NOMO-1 treated with dmso at 0.1 percent for 144 hours (cell line): Measurements from ENCODE around the gene ABCB4.

Experiments
- DNase-seq: peaks from one replicate; lab custom pipeline; 2025; ENCODE audit not compliant: unreplicated experiment; lab: John Stamatoyannopoulos, UW

The ABCB4 gene

DNA sequence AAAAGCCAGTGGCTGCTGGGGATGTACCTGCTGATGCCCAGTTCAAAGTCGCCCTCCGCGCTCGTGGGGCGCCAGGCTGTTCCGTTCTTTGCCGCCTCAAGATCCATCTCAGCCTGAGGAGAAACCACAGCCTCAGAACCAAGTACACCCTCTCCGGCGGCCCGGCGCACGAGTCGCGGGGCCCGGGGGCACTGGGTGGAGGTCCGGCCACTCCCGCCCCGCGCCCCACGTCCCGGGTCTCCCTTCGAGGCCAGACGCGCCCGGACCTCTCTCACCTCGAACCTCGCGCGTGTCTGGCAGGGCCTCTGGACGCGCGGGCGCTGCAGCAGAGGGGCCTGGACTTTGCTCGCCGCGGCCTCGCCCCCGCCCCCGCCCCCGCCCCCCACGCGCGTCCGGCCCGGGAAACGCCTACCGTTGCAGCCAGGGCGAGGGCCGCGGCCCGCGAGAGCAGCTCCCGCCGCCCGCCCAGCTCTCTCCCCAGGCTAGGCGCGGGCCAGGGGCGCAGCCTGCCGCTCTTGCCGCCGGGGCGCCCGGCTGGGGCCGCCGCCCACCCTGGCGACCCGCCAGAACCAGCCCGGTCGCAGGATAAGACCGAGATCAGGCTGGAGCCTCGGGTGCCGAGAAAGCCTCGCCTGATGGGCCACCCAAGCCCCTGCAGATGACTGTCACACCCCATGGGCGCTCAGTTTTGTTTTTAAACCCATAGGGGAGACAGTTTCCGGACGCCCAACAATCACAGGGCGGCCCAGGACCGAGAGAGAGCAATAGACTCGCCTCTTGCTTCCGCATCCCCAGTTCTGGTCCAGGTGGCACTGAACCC is at the start of gene ABCB4:
Gene ABCB4, minus strand, starts transcription at position 322 of the 820 bp plus-strand sequence. Its CDS starts 215 bp downstream, at position 107.
- DNase-seq: no peak

DNA sequence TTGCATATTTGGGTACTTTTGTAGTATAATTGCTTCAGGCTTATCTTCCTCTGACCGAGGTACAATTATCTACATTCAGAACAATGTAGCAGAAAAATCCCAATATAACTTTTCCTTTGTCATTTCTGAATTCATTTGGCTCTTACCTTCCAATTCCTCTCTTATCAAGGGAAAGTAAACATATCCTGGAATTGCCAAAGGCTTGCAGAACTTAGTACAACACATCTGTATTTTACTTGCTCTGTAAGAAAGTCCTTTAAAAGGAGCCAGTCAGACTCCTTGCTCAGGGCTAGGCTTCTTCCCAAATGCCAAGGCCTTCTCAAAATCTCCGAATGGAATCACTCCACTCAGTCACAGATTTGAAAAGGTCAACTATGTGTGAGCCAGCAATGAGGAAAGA is 43.3 kb upstream of the ABCB4 start:
- DNase-seq: no peak

DNA sequence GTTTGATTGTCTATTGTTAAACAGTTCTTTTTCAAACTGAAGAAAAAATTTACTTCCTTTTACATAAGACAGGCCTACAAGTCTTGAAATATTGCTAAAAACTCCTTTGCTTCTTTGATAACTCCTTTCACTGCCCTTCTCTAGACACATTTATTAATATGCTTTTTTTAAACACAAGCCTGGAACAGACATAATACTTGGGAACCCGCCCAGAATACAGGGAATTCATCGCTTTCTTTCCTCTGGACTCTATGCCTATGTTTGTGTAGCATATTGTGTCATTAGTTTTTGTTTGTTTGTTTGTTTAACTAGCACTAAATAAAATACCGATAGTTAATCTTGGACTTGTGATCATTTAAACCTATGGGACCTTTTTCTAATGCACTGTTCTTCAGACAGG is 42.4 kb upstream of the ABCB4 start:
- DNase-seq: no peak

DNA sequence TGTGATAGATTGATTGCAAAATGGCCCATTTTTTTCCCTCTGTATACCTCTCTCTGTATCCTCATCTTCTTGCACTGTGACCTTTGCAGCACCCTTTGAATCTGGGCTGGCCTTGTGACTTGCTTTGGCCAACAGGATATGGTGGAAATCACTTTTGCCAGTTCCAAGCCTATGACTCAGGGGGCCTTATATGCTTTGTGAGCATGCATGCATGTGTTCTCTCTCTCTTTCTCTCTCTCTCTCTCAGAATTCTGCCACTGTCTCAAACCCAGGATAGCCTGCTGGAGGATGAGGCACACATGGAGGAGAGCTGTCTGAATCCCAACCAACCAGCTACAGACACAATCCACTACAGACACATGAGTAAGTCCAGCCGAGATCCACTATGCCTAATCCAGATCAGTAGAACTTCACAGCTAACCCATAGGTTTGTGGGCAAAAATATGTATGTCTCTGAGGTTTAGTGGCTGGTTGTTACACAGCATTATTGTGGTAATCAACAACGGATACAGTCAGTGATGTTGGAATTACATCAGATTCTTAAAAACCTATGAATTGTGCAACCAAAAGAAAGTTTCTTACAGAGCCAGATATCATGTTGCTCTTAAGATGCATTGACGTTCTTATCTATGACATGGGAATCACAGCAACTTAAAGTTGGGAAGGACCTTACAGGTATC is 41.8 kb upstream of the ABCB4 start:
- no peak for DNase-seq

DNA sequence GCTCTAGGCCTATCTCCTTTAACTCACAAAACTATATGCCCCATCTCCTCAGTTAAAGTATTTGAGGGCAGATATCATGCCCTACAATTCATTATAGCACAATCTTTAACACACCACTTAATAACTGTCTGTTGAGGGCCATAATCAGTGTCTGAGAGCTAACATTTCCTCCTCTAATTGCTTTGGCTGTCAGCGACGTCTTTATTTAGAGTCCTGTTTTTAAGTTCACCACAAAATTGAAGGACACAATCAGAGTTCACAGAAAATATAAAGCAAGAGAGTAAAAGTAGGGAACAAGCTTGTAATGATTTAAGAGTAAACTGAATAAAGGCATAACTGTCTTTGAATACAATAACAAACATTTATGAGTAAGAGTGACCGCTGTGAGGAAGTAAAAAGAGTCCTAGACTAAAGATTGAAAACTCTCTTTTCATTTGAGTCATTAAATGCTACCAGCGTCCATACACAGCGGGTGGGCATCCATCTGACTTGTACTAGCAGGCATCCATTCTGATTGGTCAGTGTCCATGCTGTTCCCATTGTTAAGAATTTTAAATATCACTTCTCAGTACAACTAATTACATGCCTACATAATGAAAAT is 38.4 kb upstream of the ABCB4 start:
- no peak for DNase-seq

DNA sequence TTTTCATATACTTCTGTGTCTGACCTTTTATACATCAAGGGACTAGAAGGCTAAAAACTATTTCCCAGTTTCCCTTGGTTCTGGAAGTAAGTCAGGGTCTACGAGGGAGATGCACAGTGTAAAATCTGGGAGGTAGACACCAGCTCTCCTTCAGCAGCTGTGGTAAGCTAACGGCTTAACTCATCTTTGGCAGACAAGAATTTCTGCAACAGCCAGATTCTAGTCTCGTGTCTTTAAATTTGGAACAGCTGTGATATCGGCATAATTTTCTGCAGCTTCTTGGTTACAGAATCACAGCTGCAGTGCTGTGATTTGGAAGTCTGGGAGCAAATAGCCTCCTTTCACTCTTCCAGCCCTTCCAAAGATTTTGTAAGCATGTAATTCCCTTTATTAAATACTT is 37.4 kb upstream of the ABCB4 start:
- no peak for DNase-seq

DNA sequence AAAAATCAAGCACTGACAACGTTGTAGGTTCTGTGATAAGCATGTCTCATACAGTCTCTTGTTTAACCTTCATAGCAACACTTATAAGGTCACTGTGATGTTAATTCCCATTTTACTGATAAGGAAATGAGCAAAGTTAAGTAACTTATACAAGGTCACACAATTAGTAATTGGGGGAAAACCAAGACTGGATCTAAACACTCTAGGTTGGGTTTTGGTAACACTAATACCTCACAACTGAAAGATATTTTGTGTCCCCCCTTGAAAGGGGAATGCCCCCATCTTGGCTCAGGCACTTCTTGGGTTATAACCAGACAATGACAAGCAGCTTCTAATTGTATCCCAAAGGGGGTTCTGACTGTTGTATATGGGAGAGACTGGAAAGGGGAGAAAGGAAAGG is 36.0 kb upstream of the ABCB4 start:
- no peak for DNase-seq

DNA sequence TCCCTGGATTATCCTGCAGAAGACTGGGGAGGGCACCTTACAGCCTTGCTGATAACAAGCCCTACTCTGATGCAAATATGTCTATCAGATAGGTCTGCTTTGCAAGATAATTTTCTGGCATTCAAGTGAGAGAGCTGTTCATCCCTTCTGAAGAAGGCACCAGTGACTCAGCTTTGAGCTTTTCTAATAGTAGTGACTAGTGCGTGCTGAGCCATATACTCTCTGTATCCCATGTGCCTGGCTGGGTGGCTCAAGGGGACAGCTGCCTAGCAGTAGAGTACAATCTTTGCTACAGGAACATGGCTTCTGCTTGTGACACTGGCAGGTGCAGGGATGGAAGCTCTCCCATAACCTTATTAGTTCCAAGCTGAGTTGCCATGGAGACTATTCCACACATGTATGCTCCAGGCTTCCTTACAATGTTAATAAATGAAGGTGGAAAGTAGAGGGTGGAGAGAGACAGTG is 35.0 kb upstream of the ABCB4 start:
- DNase-seq: no peak

DNA sequence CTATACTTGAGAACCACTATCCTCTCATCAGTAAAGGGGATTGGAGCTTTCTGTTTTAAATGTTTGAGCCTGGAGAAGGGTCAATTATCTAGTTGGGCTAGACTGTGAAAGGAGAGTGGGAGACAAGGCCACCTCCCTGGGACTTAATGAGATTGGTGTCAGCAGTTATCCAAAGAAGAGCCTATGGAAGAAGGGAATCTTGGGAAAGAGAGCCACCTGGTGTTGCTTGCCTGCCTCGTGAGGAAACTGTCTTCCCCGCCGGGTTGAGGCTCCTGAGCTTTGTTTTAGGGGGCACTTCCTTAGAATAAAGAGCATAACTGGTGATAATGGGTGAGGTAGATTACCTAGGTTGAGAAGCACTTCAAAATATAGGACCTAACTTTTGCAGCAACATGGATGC is 32.0 kb upstream of the ABCB4 start:
- DNase-seq: no peak

DNA sequence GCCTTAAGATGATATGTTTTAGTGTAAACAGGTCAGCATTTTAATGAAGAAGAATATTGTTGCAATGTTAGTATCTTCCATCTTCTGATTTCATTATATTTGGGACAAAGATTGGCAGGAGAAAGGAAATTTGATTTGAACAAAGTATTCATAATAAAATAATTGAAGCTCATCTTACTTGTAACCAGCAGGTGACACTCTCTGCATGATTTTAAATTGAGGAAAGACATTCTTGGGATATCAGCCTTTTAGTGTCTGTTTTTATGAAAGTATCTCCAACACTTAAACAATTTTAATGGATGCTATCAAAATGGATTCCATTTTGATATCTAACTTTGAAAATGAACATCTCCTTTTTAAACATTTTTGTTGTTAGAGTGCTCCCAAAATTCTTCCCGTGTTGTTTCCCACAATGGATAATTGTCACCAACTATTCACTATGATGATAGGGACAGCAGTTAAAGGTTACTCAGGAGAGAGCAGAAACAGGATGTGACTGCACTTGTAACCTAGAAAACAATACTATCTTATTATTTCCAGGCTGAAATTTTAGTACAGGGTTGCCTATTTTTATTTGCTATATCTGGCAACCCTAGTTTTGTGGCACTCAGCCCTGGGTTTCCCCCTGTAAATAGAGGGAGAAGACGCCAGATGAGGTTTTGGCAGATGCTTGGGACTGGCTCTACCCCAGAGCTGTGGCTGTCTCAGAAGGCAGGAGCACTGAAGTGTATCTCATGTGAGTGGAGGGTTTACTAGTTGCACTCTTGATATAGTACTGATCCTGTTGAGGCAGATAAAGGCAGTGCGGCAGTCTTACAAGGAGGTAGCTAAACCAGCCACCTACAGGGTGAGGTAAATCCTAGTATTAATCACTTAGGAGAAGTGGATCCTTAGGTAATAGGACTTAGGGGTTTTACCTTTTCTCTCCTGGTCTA is 31.0 kb upstream of the ABCB4 start:
- no peak for DNase-seq

DNA sequence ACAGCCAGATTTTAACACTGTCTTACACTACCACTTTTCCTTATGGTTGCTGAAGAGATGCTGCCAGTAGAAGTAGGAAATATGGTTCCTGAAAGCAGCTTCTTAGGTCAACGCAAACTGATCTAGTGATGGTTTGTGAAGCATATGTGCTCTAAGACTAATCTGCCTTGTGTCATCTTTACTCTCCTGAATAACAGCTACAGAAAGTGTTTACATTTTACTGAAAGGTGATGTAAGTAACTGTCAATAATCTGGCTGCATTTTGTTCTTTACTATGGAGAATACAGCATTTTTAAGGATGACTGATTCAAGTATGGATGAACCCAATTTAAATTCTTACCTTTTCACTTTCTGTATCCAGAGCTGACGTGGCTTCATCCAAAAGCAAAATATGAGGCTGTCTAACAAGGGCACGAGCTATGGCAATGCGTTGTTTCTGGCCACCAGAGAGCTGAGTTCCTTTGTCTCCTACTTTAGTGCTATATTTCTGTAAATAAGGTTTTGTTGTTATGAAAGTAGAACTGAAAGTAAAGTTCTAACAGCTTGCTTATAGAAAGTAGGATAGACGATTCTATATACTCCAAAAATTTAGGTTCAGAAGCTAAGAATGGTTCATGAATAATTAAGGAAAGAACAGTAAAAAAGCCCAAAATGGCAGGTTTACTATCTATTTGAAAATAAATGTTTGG is 30.2 kb upstream of the ABCB4 start:
- no peak for DNase-seq

DNA sequence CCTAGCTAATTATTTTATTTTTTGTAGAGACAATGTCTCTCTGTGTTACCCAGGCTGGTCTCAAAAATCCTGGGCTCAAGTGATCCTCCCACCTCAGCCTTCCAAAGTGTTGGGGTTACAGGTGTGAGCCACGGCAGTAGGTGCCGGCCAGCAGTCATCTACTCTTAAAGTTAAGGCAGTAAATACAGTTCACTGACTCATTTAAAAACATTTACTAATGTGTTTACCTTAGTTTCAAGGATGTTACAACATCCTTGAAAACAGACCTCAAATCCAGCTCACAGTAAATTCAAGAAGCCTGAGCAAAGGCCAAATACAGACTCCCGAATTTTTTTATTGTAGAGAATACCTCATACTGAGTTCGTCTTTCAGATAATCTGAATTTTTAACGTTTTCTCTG is 29.6 kb upstream of the ABCB4 start:
- DNase-seq: no peak

DNA sequence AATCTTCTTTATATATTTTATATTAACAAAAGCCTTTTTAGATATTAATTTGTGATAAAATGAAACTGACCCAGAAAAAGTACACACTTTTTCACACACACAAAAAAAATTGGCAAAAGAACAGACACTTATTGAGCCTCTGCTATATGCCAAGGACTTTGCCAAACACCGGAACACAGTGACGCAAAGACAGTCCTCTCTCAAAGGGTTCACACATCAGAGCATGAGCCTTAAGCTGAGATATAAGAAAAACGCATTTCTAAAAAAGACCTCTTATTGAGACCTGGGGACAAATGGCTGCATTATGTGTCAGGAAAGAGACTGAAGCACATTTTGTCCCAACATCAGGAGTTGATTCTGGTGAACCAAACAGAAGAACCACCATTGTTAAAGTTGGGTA is 24.0 kb upstream of the ABCB4 start:
- no peak for DNase-seq

DNA sequence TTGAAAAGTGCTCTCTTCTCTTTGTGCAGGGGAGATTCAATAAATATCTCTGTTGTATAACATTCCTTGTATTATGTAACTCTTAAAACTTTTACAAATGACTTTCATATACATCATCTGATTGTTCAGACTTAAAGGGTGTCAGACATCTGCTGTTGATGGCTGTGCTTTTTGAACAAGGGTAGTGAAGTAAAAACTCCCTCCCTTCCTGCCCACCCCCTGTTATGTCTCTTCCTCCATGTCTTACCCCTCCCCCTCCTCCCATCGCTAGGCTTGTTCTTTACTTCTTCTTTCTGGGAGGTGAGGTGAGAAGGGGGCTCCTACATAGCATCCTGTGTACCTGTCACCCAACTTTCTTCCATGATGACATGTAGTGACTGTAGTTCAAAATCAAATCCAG is 23.4 kb upstream of the ABCB4 start:
- no peak for DNase-seq

DNA sequence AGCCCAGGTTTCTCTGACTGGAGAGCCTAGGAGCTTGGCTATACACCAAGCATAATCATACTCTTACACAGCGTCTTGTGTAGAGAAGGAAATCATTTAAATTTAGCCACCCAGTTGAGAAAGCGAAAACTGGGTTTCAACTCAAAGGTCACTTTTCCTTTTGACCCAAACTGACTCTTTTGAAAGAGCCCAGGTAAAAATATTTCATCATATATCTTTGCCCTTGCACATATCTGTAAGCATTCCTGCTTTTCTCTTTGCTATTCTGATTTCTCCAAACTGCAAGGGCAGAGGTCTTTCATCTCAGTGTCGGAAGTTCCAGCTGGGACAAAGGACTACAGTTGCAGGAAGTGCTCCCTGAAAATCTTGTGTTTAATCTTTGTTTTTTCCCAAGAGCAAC is 22.0 kb upstream of the ABCB4 start:
- DNase-seq: no peak

DNA sequence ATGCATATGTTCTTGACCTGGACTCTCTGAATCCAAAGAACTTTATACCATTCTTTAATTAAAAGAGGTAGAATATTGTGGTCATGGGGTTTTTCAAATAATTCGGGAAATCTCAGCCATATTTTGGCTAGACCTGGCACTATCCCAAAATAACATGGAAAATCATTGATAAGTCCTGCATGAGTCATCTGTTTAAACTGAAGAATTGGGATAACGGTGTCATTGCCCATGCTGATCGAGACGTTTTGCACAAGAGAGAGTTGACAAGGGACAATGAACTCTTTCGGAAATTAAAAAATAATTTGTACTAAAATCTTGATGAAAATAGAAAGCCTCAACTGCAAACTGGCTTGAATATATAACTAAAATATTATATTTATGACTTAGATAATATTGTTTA is 19.9 kb upstream of the ABCB4 start:
- DNase-seq: no peak

DNA sequence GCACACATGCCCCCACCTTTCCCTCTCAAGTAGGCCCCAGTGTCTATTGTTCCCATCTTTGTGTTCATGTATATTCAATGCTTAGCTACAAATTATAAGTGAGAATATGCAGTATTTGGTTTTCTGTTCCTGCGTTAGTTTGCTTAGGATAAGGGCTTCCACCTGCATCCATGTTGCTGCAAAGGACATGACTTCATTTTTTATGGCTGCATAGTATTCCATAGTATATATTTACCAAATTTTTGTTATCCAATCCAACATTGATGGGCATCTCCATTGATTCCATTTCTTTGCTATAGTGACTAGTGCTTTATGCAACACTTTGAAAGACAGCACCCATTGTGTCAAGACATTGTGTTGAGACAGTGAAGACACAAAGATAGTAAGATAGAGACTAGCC is 19.0 kb upstream of the ABCB4 start:
- no peak for DNase-seq

DNA sequence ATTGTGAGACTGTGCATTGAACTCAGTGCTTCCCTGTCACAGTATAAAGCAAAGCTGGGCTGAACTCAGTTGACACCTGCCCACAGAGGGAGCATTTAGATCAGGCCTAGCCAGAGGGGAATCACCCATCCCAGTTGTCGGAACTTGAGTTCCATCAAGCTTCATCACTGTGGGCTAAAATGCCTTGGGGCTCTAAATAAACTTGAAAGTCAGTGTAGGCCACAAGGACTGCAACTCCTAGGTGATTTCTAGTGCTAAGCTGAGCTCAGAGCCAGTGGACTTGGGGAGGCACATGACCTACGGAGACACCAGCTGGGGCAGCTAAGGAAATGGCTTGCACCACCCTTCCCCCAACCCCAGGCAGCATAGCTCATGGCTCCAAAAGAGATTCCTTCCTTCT is 7.7 kb upstream of the ABCB4 start:
- no peak for DNase-seq

DNA sequence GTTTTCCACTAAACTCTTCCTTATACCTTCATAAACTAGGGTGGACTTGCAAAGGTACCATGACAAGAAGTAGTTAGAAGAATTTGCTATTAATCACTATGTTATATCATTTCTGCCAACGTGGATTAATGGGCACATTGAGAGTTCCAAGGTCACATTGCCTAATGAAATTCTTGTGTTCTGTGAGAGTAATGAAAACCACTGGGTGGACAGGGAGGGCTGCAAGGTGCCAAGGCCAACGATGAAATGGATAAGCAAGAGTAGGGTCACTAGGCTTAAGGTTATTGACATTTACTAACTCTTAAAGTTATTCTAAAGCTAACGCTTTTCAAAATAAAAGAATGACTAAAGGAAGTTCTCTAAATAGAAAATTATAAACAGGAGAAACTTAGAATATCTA is 6.6 kb upstream of the ABCB4 start:
- no peak for DNase-seq

DNA sequence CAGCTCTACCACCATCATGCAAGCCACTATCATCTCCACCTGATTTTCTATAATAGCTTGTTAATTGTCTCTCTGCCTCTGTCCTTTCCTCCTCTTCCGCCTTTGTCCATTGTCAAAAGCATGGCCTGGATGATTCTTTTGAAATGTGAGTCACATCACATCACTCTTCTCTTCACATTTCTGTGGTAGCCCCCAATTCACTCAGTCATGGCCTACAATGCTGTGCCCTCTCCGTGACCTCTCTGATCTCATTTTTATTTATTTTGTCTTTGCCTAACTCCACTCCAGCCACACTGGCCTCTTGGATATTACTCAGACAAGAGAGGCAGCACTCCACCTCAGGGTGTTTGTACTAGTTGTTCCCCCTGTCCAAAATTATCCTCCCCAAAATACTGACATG is 4.9 kb upstream of the ABCB4 start:
- DNase-seq: no peak

DNA sequence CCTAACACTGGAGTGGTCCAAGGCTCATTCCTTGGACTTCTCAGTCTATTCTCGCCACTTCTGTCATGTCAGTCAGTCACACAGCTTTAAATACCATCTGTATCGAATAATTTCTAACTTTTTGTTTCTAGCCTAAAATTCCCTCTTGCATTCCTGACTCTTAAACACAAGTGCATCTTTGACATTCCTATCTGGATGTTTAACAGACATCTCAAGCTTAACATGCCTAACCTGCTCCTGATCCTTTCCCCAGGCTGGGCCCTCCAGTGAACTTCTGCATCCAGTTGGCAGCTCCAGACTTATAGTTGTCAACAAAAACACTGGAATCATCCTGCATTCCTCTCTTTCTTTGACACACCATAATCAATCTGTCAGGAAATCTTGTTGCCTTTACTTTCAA is 4.5 kb upstream of the ABCB4 start:
- no peak for DNase-seq
